ENCODE results near the gene HEXD. TPM values are rescaled to one million over a fixed set of nuclear protein-coding genes. Genes with fewer than 3 reads are reported as not detected.

Gene HEXD
- total RNA-seq, 4 donors from 2014 or later = 47.0 to 160 (median 105) TPM

DNA sequence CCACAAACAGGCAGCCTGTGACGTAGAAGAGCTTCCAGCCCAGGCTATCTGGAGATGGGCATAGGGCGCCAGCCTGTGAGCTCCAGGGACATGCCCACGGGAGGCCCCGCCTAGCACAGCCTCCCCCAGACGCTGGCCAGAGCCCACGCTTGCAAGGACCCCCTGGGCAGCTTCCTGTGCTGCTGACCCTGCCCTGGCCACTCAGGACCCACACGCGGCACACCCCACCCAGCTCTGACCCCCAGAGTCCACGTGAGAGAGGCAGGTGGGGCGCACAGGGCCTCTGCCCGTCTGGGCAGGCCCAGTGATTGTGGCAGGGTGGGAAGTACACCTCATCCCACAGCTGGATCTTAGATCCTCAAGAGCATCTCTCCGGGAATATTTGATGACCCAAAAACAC is 28.5 kb downstream of the HEXD start:
- TF ChIP-seq, protein P1, sequence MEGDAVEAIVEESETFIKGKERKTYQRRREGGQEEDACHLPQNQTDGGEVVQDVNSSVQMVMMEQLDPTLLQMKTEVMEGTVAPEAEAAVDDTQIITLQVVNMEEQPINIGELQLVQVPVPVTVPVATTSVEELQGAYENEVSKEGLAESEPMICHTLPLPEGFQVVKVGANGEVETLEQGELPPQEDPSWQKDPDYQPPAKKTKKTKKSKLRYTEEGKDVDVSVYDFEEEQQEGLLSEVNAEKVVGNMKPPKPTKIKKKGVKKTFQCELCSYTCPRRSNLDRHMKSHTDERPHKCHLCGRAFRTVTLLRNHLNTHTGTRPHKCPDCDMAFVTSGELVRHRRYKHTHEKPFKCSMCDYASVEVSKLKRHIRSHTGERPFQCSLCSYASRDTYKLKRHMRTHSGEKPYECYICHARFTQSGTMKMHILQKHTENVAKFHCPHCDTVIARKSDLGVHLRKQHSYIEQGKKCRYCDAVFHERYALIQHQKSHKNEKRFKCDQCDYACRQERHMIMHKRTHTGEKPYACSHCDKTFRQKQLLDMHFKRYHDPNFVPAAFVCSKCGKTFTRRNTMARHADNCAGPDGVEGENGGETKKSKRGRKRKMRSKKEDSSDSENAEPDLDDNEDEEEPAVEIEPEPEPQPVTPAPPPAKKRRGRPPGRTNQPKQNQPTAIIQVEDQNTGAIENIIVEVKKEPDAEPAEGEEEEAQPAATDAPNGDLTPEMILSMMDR (IDR thresholded peaks at IDR 0.05; ENCODE audit: low read depth) = no peak

DNA sequence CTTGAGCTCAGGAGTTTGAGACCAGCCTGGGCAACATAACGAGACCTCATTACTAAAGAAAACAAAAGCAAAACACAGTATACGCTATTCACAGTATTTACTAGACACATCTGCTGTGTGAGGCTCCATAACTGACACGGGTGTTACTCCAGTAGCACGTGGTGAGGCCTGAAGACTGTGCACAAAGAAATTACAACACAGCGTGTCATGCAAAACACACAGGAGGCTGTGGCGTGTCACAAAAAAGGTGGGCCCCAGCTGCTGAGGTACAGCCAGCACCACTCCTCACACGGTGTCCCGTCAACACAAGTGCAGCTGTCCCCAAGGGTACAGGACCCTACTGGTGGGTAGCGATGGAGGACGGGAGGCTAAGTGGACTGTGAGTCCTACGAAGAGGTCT is 29.7 kb downstream of the HEXD start:
- TF ChIP-seq, protein P1 (IDR thresholded peaks at IDR 0.05; ENCODE audit: low read depth) = no peak

DNA sequence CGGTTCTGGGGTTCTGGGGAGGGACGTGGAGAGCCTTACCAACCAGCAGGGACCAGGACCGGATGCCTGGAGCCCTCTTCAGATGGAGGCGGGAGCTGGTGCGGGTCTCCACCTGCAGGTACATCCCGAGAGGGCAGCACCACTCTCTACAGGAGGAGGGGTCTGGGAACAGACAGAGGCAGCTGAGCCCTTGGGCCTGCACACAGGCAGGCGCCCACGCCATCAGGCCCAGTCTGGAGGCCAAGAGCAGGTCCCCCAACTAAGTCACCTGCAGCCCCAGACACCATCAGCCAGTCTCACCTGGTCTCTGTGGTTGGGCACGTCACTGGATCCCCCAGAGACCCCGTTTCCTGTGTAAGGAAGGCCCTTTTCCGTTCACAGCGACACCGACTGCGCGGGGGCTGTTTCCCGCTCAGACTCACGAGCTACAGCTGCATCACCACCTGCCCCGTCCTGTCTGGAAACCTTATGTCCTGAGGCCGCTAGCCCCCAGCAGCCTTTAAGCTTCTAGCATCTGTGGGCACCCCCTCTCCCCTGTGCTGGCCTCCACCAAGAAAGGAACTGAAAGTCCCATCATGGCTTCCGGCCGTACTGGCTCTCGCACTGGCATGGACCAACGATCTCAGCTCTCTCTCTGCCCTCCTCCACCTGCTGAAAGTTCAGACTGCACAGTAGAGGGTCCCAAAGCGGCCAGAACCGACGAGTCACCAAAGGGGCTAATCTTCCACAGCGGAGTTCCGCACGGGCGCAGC is 31.2 kb downstream of the HEXD start:
- TF ChIP-seq, protein P1 (IDR thresholded peaks at IDR 0.05; ENCODE audit: low read depth) = no peak

DNA sequence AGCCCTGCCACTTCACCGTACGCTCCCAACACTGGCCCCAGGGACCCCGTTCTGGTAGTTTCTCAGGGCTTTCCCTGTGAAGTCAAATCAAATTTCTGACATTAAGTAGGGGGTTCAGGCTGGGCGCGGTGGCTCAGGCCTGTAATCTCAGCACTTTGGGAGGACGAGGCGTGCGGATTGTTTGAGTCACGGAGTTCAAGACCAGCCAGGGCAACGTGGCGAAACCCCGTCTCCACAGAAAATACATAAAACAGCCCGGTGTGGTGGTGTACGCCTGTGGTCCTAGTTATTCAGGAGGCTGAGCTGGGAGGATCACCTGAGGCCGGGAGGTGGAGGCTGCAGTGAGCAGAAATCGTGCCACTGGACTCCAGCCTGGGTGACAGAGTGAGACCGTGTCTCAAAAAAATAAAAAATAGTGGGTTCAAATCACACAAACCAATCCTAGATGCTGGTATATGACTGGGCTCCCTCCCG is 31.8 kb downstream of the HEXD start:
- TF ChIP-seq, protein P1 (IDR thresholded peaks at IDR 0.05; ENCODE audit: low read depth) = no peak

DNA sequence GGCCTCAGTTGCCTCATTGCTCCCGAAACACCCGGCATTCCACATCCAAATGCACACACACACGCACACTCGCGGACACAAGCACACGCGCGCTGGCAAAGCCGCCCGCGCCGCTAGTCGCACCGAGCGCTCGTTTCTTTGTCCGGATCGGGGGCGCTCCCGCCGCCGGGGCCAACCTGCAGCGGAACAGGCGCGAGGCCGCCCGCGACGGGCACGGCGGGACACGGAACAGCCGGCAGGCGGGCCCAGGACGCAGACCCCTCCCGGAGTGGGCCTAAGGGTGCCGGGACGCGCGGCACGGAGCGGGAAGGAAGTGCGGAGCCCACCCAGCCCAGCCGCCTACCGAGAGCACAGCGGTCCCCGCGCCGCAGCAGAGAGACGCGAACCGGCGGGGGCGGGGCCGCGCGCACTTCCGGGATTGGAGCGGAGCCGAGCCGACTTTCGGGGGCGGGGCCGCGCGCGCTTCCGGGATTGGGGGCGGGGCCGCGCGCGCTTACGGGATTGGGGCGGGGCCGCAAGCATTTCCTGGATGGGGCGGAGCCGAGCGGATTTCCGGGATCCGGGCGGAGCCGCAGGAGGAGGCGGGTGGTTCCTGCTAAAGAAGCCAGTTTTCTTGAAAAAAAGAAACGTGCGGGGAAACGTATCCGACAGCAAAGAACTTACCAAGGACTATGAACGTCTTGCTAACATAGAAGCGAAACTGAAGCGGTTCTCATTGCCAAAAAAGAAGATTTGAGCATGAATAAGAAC is 32.4 kb downstream of the HEXD start, which contains the start of gene CYBC1:
Gene CYBC1 (minus strand): TSS at position 396 of the 750 bp plus-strand sequence. CDS start 1,498 bp downstream, outside the sequence.
- TF ChIP-seq, protein P1 (IDR thresholded peaks at IDR 0.05; ENCODE audit: low read depth) = no peak

DNA sequence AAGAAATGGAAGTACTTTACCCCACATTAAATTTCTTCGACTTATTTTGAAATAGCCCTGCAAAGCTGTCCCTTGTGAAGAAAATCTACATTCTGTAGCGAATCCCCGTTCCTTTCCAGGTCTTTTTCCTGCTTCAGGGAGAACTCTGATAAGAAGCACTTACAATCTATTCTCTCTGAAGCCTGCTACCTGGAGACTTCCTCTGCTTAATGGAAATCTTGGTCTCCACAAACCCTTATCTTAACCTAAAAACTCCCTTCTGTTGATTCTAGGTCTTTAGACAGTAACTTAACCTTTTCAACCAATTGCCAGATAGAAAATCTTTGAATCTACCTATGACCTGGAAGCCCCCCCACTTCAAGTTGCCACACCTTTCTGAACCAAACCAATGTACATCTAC is 34.0 kb downstream of the HEXD start:
- TF ChIP-seq, protein P1 (IDR thresholded peaks at IDR 0.05; ENCODE audit: low read depth) = no peak

All from subcutaneous adipose tissue (tissue), 4 donors.